SK-N-DZ (cell line): ENCODE measurements around the gene ENTPD1. TPM values are rescaled to one million over a fixed set of nuclear protein-coding genes. Genes with fewer than 3 reads are reported as not detected.
"Not testable (repeated sequence)": the region's sequence is repeated elsewhere in the genome, so short reads cannot be mapped to it uniquely, and the experiment has no call there.

Experiments
- DNase-seq: peaks from one replicate; pipeline ENCODE4 v3.0.0-alpha.2; 2015; ENCODE audit warnings: low spot score
- polyA plus RNA-seq, 2 experiments: library from polyadenylated mRNA; depleted of rRNA; stranded (reverse); fragments of >200 nt; gene quantifications; 2 replicates each; pipeline ENCODE4 v1.2.3, GENCODE V29; 2014

Gene ENTPD1
- 0.21 and 0.25 TPM in 2 replicates for polyA plus RNA-seq (2014; cell fraction: cytosol; rRNA removed)
- polyA plus RNA-seq (2014; cell fraction: nucleus; rRNA removed): 0.05 and 0.06 TPM in 2 replicates

- no peak for DNase-seq
These were observed at the start of gene ENTPD1 for GRCh38 chr10:95756041-95756761. Gene ENTPD1 (plus strand): TSS chr10:95756163. CDS start chr10:95756240, 77 bp downstream.

- no peak for DNase-seq
These were observed 49.4 kb upstream of the ENTPD1 start for GRCh38 chr10:95706573-95706972.

- no peak for DNase-seq
These were observed 49.0 kb upstream of the ENTPD1 start for GRCh38 chr10:95706990-95707389.

GRCh38 chr10:95711492-95711891 is 44.5 kb upstream of the ENTPD1 start:
- no peak for DNase-seq

GRCh38 chr10:95716466-95716865 is 39.5 kb upstream of the ENTPD1 start:
- no peak for DNase-seq

- DNase-seq: no peak
These were observed 39.1 kb upstream of the ENTPD1 start for GRCh38 chr10:95716866-95717265.

- not testable (repeated sequence) for DNase-seq
These were observed 35.2 kb upstream of the ENTPD1 start for GRCh38 chr10:95720745-95721144.

- not testable (repeated sequence) for DNase-seq
These were observed 33.5 kb upstream of the ENTPD1 start for GRCh38 chr10:95722496-95722895.

- no peak for DNase-seq
These were observed 27.4 kb upstream of the ENTPD1 start for GRCh38 chr10:95728526-95728925.

- no peak for DNase-seq
These were observed 26.5 kb upstream of the ENTPD1 start for GRCh38 chr10:95729323-95730055.

- DNase-seq: no peak
These were observed 25.7 kb upstream of the ENTPD1 start for GRCh38 chr10:95730233-95730632.

- DNase-seq: not testable (repeated sequence)
These were observed 23.1 kb upstream of the ENTPD1 start for GRCh38 chr10:95732907-95733306.

GRCh38 chr10:95739056-95739455 is 16.9 kb upstream of the ENTPD1 start:
- DNase-seq: no peak

GRCh38 chr10:95741807-95742467 is 14.0 kb upstream of the ENTPD1 start:
- DNase-seq: no peak

- DNase-seq: no peak
These were observed 13.5 kb upstream of the ENTPD1 start for GRCh38 chr10:95742485-95742884.

- no peak for DNase-seq
These were observed 12.9 kb upstream of the ENTPD1 start for GRCh38 chr10:95742962-95743535.

GRCh38 chr10:95745501-95745900 is 10.5 kb upstream of the ENTPD1 start:
- no peak for DNase-seq

- no peak for DNase-seq
These were observed 7.6 kb upstream of the ENTPD1 start for GRCh38 chr10:95748349-95748748.

GRCh38 chr10:95755511-95756004 is 405 bp upstream of the ENTPD1 start:
- no peak for DNase-seq

- no peak for DNase-seq
These were observed 1.1 kb downstream of the ENTPD1 start for GRCh38 chr10:95756809-95757684.
